Measurements from ENCODE around the gene ERICH6B. TPM values are rescaled to one million over a fixed set of nuclear protein-coding genes. Genes with fewer than 3 reads are reported as not detected.

ERICH6B gene
- total RNA-seq, 4 donors from 2014 or later, result not detected

DNA sequence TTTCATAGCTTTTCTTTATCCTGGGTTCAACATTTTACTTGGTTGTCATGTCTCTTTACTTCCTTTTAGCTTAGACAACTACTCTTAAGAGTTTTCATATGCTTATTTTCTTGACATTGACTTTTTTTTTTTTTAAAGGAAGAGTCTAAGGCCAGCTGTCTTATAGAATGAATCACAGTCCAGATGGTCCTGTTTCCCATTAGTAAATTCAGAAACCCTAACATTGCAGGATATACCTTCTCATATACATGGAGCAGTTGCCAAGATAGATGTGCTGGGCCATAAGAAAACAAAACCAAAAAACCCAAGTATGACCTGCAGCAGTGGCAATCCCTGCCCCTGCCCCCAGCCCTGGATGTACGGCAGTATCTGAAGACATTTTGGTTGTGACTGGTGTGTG, 78.0 kb downstream of the ERICH6B start:
- TF ChIP-seq POLR2A (IDR thresholded peaks at IDR 0.05; ENCODE audit: low read depth), result no peak
- no peak for TF ChIP-seq EP300 (IDR thresholded peaks at IDR 0.05)
- TF ChIP-seq POLR2AphosphoS5 (IDR thresholded peaks at IDR 0.05), result no peak
- TF ChIP-seq, protein P1, sequence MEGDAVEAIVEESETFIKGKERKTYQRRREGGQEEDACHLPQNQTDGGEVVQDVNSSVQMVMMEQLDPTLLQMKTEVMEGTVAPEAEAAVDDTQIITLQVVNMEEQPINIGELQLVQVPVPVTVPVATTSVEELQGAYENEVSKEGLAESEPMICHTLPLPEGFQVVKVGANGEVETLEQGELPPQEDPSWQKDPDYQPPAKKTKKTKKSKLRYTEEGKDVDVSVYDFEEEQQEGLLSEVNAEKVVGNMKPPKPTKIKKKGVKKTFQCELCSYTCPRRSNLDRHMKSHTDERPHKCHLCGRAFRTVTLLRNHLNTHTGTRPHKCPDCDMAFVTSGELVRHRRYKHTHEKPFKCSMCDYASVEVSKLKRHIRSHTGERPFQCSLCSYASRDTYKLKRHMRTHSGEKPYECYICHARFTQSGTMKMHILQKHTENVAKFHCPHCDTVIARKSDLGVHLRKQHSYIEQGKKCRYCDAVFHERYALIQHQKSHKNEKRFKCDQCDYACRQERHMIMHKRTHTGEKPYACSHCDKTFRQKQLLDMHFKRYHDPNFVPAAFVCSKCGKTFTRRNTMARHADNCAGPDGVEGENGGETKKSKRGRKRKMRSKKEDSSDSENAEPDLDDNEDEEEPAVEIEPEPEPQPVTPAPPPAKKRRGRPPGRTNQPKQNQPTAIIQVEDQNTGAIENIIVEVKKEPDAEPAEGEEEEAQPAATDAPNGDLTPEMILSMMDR (IDR thresholded peaks at IDR 0.05), result no peak
- WGBS, result 83% methylated on average over 1 of the region's 1 CpG
- H3K27me3 ChIP-seq, result no peaks in the 10 kb centered on the region

DNA sequence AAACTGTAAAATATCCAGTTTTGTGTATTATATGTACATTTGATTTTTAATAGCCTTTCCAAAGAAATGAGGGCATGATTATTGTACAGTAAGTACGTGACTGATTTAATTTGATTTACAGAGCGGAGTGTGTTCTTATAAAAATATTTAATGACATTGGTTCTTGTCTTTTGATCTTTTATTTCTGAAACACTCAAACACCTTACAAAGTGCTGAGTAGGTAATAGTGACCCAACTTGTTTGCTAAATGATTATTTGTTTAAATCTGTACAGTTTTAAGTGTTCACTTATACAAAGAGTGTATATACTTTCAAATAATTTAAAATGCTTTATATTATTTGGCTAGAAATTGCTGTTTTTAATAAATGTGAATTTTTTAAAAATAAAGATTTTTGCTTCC, 79.3 kb downstream of the ERICH6B start:
- no peak overlapping the region for H3K27ac ChIP-seq (replicated peaks in 1 of 4)
- intact Hi-C loops (cut with DNase I), result no loop called here

More for the DNA sequence above, 78.0 kb downstream of the ERICH6B start:
- intact Hi-C loops (cut with DNase I), result no loop called here
- H3K4me1 ChIP-seq, result no peaks in the 10 kb centered on the region
- peaks cover 19 to 42% (median 37%) of the 10 kb centered on the region in 4 donors for H3K36me3 ChIP-seq
- H3K9me3 ChIP-seq, result no peaks in the 10 kb centered on the region
- no peak overlapping the region for H3K27ac ChIP-seq (replicated peaks in 1 of 4)
- no peak overlapping the region for H3K4me3 ChIP-seq
- DNase-seq (ENCODE audit: extremely low spot score), result no peak

GRCh38 chr13:45534604-45535003, 80.9 kb downstream of the ERICH6B start:
- Histone ChIP-seq H3K36me3 (peaks cover 26 to 69% (median 63%) of the 10 kb centered on the region in 4 donors), H3K4me3 (no peak overlapping the region), H3K9me3 (no peaks in the 10 kb centered on the region), H3K27me3 (no peaks in the 10 kb centered on the region), H3K27ac (replicated peaks in 1 of 4) (no peak overlapping the region), H3K4me1 (no peaks in the 10 kb centered on the region)
- WGBS, result 85% methylated on average over 9 of the region's 9 CpGs
- intact Hi-C loops (cut with DNase I), result no loop called here
- TF ChIP-seq POLR2A (IDR thresholded peaks at IDR 0.05; ENCODE audit: low read depth) (no peak), POLR2AphosphoS5 (IDR thresholded peaks at IDR 0.05) (no peak), EP300 (IDR thresholded peaks at IDR 0.05) (no peak)
- TF ChIP-seq, protein P1 (IDR thresholded peaks at IDR 0.05), result no peak
- no peak for DNase-seq (ENCODE audit: extremely low spot score)

More for the DNA sequence above, 79.3 kb downstream of the ERICH6B start:
- Histone ChIP-seq H3K36me3 (peaks cover 22 to 53% (median 47%) of the 10 kb centered on the region in 4 donors), H3K4me3 (no peak overlapping the region), H3K9me3 (no peaks in the 10 kb centered on the region), H3K27me3 (no peaks in the 10 kb centered on the region), H3K4me1 (no peaks in the 10 kb centered on the region)
- 91% methylated on average over 2 of the region's 2 CpGs for WGBS
- no peak for DNase-seq (ENCODE audit: extremely low spot score)
- TF ChIP-seq EP300 (IDR thresholded peaks at IDR 0.05), result no peak
- TF ChIP-seq, protein P1 (IDR thresholded peaks at IDR 0.05), result no peak
- no peak for TF ChIP-seq POLR2AphosphoS5 (IDR thresholded peaks at IDR 0.05)
- no peak for TF ChIP-seq POLR2A (IDR thresholded peaks at IDR 0.05; ENCODE audit: low read depth)

- TF ChIP-seq EP300 (IDR thresholded peaks at IDR 0.05) (no peak), POLR2A (IDR thresholded peaks at IDR 0.05; ENCODE audit: low read depth) (no peak), POLR2AphosphoS5 (IDR thresholded peaks at IDR 0.05) (no peak)
- TF ChIP-seq, protein P1 (IDR thresholded peaks at IDR 0.05), result no peak
- H3K9me3 ChIP-seq, result no peaks in the 10 kb centered on the region
- H3K4me1 ChIP-seq, result peaks cover 0 to 7% (median 3%) of the 10 kb centered on the region in 4 donors
- H3K4me3 ChIP-seq, result no peak overlapping the region
- no peak for DNase-seq (ENCODE audit: extremely low spot score)
- peaks cover 16 to 88% (median 70%) of the 10 kb centered on the region in 4 donors for H3K36me3 ChIP-seq
- H3K27ac ChIP-seq (replicated peaks in 1 of 4), result no peak overlapping the region
- intact Hi-C loops (cut with DNase I), result no loop called here
- H3K27me3 ChIP-seq, result no peaks in the 10 kb centered on the region
- WGBS, result 92% methylated on average over 3 of the region's 3 CpGs
Measured at GRCh38 chr13:45529758-45530157, 85.8 kb downstream of the ERICH6B start.

All from esophagus muscularis mucosa (tissue), 4 donors.